HG03565 (cell line): ENCODE measurements around the gene DAPK2.

Experiments
- ATAC-seq: cut with Tn5 transposase; IDR thresholded peaks from one replicate; pipeline ENCODE4 v1.9.1; 2021; ENCODE audit warnings: mild to moderate bottlenecking, moderate library complexity; ENCODE audit not compliant: unreplicated experiment

DAPK2 gene

DNA sequence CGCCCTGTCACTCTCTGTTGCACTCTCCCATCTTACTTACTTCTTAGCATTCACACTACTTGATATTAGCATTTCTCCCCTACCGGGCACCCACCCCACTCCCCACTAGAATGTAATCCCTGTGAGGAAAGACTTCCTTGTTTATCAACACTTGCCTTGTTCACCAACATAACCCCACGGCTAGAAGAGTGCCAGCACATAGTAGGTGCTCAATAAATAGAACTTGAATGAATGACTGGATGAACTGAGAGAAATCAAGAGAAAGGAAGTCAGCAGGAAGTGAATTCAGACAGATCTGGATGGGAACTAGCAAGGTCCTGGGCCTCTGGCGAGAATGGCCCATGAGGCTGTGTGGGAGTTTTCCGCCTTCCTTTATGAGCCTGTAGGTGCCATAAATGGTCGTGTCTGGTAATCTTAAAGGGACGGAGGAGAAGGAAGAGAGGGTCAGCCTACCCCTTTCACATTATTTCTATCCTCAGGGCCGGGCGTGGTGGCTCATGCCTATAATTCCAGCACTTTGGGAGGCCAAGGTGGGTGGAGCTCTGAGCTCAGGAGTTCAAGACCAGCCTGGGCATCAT lies 170.1 kb downstream of the DAPK2 start:
- ATAC-seq: no peak

DNA sequence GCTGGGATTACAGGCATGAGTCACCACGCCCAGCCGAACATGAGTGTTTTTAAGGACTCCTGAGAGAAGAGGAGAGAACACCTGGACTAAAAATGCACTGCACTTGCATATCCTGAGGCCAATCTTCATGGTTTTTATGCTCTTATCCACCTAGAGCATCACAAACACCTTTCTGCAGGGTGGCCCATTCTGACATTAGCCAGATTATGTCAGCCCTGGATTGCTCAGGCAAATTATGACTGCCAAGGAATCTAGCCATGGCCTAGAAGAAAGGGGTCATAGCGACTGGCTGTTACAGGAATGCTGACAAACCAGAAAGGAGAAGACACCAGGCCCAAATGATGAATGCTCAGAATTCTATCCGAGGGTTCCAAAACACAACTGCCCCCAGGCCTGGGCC lies 171.7 kb downstream of the DAPK2 start:
- no peak for ATAC-seq

DNA sequence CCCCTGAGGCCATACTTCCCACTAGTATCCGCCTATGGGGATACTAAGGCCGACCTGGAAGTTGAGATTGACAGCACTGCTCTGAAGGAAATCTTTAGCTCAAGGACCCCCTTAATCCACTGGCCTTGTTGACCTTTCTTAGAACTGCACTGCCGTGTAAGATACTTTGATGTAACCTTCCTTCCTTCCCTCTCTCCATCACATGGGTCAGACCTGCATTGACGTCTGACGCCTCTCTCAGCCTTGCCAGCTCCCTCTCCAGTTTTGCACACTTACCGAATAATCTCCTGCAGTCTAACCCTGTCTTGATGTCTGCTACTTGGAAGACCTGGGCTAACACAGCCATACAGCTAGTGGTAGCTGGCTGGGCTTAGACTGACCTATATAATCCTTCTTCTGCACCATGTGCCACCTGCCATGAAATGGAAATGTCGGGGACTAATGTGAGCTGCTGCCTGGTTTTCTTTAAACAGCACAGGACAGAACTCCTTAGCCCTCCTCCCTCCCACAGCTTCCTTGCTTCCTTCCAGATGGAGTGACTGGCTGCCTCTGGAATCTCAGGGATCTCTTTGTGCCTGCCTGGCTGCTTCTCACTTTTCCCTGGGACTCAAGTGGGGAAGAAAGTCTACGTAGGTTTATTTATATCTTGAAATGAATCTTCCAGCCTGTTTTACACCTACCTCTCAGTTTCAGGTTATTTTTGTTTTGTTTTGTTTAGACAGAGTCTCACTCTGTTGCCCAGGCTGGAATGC lies 173.3 kb downstream of the DAPK2 start:
- no peak for ATAC-seq

DNA sequence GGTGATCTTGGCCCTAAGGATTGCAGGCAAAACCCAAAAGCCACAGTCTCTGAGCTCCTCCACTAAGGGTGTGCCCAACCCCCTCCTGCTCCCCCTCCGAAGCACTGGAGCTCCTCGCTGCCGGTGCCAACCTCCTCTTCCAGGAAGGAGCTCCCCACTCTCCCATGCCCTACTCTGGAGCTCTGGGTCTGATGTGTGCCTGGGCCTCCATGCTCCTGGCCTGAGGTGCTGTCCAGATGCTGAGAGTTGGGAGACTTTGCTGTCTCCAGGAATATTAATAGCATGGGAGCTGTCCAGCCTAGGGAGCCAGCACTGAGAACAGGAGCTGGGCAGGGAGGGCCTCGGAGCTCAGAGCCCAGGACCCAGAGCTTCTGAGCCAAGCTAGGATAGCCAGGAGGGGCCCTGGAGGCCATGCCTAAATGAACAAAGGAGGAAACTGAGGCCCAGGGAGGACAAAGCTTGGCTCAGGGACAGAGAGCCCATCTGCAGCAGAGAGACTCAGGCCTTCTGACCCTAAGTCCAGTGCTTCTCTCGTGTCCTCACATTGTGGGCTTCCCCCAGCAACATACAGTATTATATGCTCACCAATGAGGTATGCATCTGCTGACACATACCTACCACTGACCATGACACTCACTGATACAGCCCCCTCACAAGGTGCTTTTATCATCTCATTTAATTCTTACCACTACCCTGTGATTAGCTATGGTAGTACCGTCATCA lies 175.6 kb downstream of the DAPK2 start:
- no peak for ATAC-seq

GRCh38 chr15:63870043-63870394 lies 176.3 kb downstream of the DAPK2 start:
- no peak for ATAC-seq

DNA sequence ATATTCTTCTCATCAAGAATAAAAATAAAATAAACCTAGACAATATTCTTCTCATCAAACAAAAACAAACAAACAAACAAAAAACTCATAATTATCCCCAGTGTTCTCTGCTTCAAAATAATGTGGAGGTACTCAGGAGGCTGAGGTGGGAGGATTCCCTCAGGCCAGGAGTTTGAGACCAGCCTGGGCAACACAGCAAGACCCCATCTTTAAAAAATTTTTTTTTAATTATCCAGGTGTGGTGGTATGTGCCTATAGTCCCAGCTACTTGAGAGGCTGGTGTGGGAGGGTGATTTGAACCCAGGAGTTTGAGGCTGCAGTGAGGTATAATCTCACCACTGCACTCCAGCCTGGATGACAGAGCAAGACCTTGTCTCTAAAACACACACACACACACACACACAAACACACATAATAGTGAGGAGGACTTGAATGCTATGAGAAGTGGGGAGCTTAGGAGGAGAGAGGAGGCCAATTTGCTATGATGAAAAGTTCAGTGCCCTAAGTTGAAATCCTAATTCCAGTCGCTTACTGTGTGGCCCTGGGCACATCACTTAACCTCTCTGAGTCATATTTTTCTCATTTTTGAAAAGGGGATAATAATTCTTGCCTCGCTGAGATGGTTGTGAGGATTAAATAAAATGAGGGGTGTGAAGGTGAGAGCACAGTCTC lies 176.8 kb downstream of the DAPK2 start:
- no peak for ATAC-seq

DNA sequence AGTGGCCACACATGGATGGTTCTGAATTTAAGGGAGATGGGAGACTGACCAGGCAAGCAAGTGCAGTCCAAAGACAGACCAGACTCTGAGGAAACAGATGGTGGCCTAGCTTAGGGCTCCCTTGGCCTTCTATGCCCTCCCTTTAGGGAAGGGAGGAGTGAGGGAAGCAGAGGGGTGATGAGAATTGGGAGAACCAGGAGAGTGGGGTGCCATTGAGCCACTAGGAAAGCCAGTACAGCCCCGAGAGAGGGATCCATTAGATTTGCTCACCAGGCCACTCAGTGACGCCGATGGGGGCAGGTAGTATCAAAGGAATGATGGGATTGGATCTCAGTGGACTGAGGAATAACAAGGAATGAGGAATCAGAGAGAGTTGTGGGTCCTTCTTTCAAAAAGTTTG lies 182.1 kb downstream of the DAPK2 start:
- no peak for ATAC-seq

- ATAC-seq: no peak
Measured at GRCh38 chr15:63861946-63862517, 184.3 kb downstream of the DAPK2 start.

- no peak for ATAC-seq
Measured at GRCh38 chr15:63860555-63860954, 185.7 kb downstream of the DAPK2 start.

DNA sequence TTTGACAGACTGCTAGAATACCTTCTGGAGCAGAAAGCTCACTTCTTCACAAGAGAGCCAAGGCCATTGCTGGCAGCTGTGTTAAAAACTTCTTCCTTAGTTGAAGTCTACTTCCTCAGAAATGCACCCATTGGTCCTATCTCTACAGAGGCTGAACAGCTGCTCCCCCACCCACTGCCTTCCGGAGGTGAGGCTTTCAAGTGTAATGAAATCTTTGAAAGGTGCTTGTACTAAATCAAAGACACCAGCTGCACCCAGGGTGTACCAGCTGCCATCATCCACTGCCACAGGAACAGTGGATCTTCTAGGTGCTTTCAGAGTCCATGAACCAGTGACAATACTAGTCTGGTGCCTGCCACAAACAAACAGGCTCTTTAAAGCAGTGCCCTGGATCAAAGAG lies 186.1 kb downstream of the DAPK2 start:
- no peak for ATAC-seq

GRCh38 chr15:63858881-63859280 lies 187.4 kb downstream of the DAPK2 start:
- ATAC-seq: no peak

- no peak for ATAC-seq
Measured at GRCh38 chr15:63858448-63858847, 187.8 kb downstream of the DAPK2 start.

DNA sequence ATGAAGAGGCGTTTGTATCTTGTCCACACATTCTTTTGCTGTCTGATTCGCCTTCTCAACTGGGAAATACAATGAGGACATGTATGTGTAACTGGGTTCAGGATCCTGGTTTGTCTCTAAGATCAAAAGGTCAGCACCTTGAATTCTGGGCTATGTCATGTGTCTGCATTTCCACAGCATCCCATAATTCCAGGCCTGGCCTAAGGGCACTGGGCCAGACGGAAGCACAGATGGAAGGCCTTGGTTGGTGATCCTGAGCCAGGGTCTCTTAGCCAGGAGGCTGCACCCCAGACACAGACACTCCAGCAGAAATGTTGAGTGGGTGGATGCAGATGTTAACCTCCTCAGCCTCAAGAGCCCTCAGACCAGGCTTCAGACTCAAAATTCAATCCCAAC lies 188.8 kb downstream of the DAPK2 start:
- ATAC-seq: no peak
